ENCODE measurements around the gene OLFML2A.

OLFML2A gene

DNA sequence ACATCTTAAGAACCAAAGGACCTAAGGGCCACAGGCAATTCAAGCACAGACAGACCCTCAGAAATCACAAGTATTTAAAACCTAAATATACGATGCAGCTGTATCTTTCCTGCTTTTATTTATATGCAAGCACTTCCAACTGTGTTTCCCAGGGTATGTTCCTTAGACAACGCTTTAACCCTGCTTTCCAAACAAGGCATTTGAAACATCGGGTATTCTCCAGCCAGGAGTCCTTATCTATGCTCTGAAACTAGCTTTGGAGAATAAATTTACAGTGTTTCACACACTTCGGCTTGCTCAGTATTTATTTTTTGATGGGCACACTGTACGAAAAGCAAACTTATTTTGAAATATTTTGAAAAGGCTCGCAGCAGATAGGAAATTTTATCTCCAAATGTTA, 19.3 kb upstream of the OLFML2A start:
- Mint-ChIP-seq H3K4me1 (peaks cover 26% of the 10 kb centered on the region), H3K27ac (peak overlapping the region in 1 of 3 experiments; percentile 10), H3K36me3 (ENCODE audit: low read depth) (no peaks in the 10 kb centered on the region), H3K27me3 (ENCODE audit: low read depth) (peaks cover 26% of the 10 kb centered on the region), H3K9me3 (no peaks in the 10 kb centered on the region), H3K4me3 (peak overlapping the region; percentile 7 to 60 (median 48))
- TF ChIP-seq, protein P1, sequence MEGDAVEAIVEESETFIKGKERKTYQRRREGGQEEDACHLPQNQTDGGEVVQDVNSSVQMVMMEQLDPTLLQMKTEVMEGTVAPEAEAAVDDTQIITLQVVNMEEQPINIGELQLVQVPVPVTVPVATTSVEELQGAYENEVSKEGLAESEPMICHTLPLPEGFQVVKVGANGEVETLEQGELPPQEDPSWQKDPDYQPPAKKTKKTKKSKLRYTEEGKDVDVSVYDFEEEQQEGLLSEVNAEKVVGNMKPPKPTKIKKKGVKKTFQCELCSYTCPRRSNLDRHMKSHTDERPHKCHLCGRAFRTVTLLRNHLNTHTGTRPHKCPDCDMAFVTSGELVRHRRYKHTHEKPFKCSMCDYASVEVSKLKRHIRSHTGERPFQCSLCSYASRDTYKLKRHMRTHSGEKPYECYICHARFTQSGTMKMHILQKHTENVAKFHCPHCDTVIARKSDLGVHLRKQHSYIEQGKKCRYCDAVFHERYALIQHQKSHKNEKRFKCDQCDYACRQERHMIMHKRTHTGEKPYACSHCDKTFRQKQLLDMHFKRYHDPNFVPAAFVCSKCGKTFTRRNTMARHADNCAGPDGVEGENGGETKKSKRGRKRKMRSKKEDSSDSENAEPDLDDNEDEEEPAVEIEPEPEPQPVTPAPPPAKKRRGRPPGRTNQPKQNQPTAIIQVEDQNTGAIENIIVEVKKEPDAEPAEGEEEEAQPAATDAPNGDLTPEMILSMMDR (IDR thresholded peaks at IDR 0.05; ENCODE audit: unreplicated experiment in 3 of 3), result no peak

DNA sequence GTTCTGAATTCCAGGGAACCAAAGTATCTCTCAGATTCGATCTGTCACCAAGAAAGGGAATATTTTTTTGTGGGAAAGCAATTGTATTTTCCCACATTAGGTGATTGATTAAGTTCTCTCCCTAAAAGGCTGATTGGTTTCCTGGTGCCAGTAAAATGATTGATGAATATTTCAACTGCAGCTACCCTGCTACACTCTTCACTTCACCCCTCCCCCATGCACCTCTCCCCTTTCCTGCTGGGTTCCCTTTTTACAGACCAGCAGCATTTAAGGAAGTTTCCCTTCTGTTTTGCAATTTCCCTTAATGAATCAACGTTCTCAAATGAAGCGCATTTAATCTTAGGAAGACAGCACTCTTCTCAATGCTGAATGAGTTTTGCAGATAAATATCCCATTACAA, 18.9 kb upstream of the OLFML2A start:
- Mint-ChIP-seq H3K4me1 (peaks cover 26% of the 10 kb centered on the region), H3K9me3 (no peaks in the 10 kb centered on the region), H3K27me3 (ENCODE audit: low read depth) (peaks cover 27% of the 10 kb centered on the region), H3K36me3 (ENCODE audit: low read depth) (peaks cover 4% of the 10 kb centered on the region), H3K27ac (peak overlapping the region in 1 of 3 experiments; percentile 10), H3K4me3 (peak overlapping the region; percentile 60 to 70 (median 67))
- TF ChIP-seq, protein P1 (IDR thresholded peaks at IDR 0.05; ENCODE audit: unreplicated experiment in 3 of 3), result no peak

DNA sequence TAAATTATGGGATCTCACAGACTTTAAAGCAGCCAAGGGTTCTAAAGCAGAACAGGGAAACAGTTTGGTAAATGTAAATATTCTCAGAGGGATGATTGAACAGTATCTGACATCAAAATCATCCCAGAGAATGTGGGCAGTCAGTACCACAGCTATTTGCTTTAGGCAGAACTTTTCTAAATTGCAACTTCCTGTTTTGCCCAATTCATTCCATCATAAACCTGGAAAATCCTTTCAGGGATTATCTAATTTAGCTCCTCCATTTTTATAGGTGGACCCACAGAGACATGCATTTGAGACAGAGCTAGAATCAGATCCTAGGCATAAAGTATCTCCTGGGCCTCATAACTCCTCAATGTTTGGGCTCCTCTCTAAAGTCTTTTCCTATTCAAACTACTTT, 18.2 kb upstream of the OLFML2A start:
- no peak overlapping the region for H3K4me3 Mint-ChIP-seq
- peaks cover 4% of the 10 kb centered on the region for H3K36me3 Mint-ChIP-seq (ENCODE audit: low read depth)
- TF ChIP-seq, protein P1 (IDR thresholded peaks at IDR 0.05; ENCODE audit: unreplicated experiment in 3 of 3), result no peak
- peaks cover 26% of the 10 kb centered on the region for H3K4me1 Mint-ChIP-seq
- H3K27ac Mint-ChIP-seq, result peak overlapping the region in 1 of 3 experiments; percentile 9
- peaks cover 31% of the 10 kb centered on the region for H3K27me3 Mint-ChIP-seq (ENCODE audit: low read depth)
- H3K9me3 Mint-ChIP-seq, result no peaks in the 10 kb centered on the region

DNA sequence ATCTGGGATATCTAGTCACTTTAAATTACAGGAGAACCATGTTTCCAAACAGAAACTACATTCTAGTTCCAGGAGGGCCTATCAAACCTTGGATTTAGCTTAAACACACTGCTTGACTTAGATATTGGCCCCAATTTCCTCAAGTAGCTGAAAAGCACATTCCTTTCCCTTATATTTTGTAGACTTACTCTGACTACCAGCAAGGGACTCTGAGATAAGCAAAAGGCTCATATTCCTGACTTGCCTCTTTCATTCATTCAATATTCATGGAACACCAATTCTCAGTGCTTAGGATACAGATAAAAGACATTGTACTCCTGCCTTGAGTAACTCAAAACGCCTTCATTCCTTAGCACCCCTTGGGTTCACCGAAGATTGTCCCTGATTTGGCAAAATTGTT, 17.6 kb upstream of the OLFML2A start:
- H3K4me3 Mint-ChIP-seq, result no peak overlapping the region
- H3K27ac Mint-ChIP-seq, result peak overlapping the region in 1 of 3 experiments; percentile 9
- peaks cover 26% of the 10 kb centered on the region for H3K4me1 Mint-ChIP-seq
- TF ChIP-seq, protein P1 (IDR thresholded peaks at IDR 0.05; ENCODE audit: unreplicated experiment in 3 of 3), result no peak
- H3K27me3 Mint-ChIP-seq (ENCODE audit: low read depth), result peaks cover 33% of the 10 kb centered on the region
- no peaks in the 10 kb centered on the region for H3K9me3 Mint-ChIP-seq
- peaks cover 4% of the 10 kb centered on the region for H3K36me3 Mint-ChIP-seq (ENCODE audit: low read depth)

DNA sequence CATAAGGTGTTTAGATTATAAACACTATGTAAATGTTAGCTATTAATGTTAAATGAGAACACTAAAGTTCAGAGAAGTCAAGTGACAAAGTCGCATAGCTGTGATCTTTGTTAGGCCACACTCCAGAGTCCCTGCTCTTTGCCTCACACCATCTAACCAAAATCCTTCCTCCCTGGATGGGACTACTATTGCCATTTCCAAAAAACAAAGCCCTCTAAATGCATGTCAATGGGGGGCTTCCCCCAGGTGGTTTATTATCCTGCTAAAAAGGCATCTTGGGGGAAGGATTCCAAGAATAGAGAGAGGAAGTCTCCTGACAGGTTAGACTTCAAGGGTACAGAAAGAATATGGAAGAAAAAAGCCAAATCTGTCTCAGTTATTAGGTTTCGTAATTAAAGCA, 16.2 kb upstream of the OLFML2A start:
- TF ChIP-seq, protein P1 (IDR thresholded peaks at IDR 0.05; ENCODE audit: unreplicated experiment in 3 of 3), result no peak
- Mint-ChIP-seq H3K9me3 (no peaks in the 10 kb centered on the region), H3K4me1 (peaks cover 26% of the 10 kb centered on the region)

DNA sequence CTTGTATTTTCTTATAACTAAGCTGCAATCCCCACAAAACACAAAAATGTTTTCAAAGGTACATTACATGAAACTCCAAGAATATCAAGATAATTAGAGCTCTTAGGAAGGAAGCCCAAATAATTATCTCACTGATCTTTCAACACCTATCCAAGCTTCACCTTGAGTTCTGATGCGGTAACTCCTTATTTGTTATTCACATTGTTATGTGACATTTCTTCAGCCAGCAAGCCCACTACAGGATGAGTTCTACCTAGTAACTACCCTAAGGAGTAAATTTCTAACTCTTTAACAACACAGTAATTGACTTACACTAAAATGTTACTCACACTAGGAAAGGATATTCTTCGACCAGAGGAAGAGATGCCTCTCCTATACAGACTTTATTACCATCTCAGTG, 15.7 kb upstream of the OLFML2A start:
- H3K27me3 Mint-ChIP-seq (ENCODE audit: low read depth), result peaks cover 35% of the 10 kb centered on the region
- peaks cover 4% of the 10 kb centered on the region for H3K36me3 Mint-ChIP-seq (ENCODE audit: low read depth)
- no peaks in the 10 kb centered on the region for H3K9me3 Mint-ChIP-seq
- H3K4me3 Mint-ChIP-seq, result no peak overlapping the region
- no peak overlapping the region for H3K27ac Mint-ChIP-seq
- peaks cover 26% of the 10 kb centered on the region for H3K4me1 Mint-ChIP-seq
- TF ChIP-seq, protein P1 (IDR thresholded peaks at IDR 0.05; ENCODE audit: unreplicated experiment in 3 of 3), result no peak

More for the DNA sequence above, 16.2 kb upstream of the OLFML2A start:
- Mint-ChIP-seq H3K4me3 (no peak overlapping the region), H3K36me3 (ENCODE audit: low read depth) (peaks cover 4% of the 10 kb centered on the region), H3K27ac (no peak overlapping the region), H3K27me3 (ENCODE audit: low read depth) (peaks cover 33% of the 10 kb centered on the region)
